LNCaP clone FGC (cell line): Measurements from ENCODE around the gene FAM83D.
"Not testable (repeated sequence)": the region's sequence is repeated elsewhere in the genome, so short reads cannot be mapped to it uniquely, and the experiment has no call there.

Source experiments
- DNase-seq: peaks from one replicate; pipeline ENCODE4 v3.0.0-alpha.2; 2011; ENCODE audit warnings: low read depth
- H3K4me3 ChIP-seq: 2 replicates; pipeline ENCODE4 v1.5.1; 2011; ENCODE audit warnings: mild to moderate bottlenecking, low read depth, low read length, control low read depth
- TF ChIP-seq, protein P1 (sequence below): IDR thresholded peaks from 2 replicates; pipeline ENCODE4 v1.5.1; 2012; ENCODE audit warnings: mild to moderate bottlenecking; ENCODE audit not compliant: control insufficient read depth, insufficient read depth; ENCODE audit errors: extremely low read depth

The FAM83D gene

DNA sequence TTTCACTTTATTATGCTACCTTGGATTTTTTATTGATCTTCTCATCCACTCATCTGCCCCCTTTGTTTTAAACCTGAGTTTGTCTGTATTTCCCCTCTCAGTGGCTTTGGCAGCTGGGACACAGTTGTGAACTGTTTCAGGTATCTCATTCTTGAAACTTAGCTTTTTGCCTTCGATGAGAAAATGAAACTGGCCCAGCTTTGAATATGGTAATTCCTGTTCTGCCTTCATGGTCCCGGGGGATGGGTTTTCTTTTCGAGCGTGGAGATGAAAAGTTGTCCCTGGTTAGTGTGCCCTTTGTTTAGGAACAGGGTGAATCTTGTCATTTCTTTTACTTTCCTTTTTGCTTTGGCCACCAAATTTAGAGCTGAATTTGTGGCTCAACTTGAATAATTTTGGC is 61.6 kb downstream of the FAM83D start:
- TF ChIP-seq, protein P1, sequence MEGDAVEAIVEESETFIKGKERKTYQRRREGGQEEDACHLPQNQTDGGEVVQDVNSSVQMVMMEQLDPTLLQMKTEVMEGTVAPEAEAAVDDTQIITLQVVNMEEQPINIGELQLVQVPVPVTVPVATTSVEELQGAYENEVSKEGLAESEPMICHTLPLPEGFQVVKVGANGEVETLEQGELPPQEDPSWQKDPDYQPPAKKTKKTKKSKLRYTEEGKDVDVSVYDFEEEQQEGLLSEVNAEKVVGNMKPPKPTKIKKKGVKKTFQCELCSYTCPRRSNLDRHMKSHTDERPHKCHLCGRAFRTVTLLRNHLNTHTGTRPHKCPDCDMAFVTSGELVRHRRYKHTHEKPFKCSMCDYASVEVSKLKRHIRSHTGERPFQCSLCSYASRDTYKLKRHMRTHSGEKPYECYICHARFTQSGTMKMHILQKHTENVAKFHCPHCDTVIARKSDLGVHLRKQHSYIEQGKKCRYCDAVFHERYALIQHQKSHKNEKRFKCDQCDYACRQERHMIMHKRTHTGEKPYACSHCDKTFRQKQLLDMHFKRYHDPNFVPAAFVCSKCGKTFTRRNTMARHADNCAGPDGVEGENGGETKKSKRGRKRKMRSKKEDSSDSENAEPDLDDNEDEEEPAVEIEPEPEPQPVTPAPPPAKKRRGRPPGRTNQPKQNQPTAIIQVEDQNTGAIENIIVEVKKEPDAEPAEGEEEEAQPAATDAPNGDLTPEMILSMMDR = no peak
- H3K4me3 ChIP-seq = no peak overlapping the region
- DNase-seq = no peak

DNA sequence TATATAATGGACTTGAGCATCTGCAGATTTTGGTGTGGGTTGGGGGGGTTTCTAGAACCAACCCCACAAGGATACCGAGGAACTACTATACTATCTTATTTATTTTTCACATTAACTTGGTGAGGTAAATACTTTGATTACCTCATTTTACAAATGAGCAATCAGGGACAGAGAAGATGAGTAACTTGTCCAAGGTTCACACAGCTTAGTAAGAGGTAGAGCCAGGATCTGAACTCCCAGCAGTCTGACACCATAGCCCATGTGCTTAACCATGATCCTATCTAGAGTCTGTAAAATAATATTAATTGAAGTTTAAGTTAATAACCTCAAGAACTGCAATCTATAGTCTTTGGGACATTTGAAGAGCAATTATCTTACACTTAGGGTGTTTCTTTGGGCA is 64.5 kb downstream of the FAM83D start:
- DNase-seq = no peak
- H3K4me3 ChIP-seq = no peak overlapping the region
- TF ChIP-seq, protein P1 = no peak

DNA sequence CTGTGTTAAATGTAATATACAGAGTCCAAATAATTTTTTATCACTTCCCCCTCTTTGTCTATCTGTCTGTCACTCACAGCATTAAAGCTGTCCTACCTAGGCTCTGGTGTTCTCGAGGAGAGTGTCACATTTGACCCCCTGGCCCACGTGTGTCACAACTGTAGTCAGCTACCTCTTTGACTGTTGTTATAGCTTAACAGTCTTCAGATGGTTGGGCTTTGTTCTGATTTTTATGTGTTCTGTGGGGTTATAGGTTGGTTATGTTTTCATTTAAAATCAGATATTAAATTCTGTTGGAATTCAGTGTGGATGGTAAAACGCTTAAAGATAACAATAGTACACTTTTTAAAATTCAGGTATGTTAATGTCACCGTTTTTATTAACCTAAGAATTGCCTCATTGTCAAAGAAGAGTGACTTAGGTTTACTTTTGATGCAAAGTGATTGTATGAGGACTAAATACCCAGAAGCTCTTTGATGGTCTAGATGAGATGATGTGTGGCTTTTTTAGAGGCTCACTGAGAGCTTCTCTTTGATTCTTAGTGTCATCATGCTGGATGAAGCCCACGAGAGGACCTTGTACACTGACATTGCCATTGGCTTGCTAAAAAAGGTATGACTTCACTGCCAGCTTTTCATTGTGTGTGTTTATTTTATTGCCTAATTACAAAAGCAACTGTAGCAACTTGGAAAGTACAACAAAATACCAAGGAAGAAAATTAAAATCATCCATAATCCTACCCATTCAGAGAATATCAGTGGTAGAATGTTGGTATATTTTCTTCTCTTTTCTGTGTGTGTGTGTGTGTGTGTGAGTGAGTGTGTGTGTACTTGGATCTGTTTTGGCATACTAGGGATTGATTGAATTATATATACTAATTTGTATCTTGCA is 65.8 kb downstream of the FAM83D start:
- DNase-seq = no peak
- TF ChIP-seq, protein P1 = no peak
- H3K4me3 ChIP-seq = no peak overlapping the region

DNA sequence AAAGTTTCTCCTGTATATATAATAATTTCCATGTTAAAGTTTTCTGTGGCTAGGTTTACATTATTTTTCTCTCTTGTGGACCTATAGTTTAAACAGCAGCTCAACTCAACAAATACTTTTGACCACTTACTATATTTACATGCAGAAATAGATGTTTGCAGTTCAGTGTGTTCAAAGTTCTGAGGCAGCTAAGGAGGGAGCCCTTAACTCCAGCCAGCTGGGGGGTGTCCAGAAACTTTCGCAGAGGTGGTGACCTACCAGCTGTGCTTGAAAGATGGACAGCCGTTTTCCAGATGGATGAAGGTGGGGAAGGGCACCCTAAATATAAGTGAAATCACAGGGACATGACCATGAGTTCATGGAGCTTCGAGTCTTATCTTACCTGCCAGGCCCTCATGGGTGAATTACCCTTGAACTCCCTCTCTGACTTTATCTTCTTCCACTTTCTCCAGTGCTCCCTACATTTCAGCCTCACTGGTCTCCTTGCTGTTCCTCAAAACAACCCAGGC is 69.4 kb downstream of the FAM83D start:
- H3K4me3 ChIP-seq = no peak overlapping the region
- TF ChIP-seq, protein P1 = no peak
- DNase-seq = no peak

DNA sequence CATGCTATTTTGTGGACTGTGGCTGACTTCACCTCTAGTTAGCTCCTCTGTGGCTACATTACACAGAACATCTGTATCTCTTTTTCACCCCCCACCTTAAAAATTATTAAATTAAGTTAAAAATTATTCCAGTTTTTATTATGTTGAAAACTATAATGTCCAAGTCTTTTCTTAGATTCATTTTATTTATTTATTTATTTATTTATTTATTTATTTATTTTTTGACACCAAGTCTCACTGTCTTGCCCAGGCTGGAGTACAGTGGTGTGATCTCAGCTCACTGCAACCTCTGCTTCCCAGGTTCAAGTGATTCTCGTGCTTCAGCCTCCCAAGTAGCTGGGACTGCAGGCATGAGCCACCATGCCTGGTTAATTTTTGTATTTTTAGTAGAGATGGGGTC is 70.6 kb downstream of the FAM83D start:
- H3K4me3 ChIP-seq, DNase-seq: not testable (repeated sequence)

DNA sequence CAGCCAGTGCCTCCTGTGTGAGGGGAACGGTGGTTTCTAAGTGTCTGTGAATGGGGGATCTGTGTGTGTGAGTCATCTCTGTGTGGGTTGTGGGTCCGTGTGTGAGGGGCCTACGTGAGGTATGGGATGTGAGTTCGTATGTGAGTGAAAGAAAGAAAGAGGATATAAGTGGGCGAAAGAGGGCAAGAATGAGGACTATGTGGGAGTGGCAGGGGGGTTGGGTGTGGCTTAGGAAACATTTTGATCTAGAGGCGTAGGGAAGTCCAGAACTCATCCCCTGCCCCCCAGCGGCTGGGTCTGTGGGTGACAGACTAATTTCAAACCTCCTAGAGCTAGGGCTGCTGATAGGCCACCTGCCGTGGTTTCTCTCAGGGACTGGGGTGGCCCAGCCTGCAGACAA is 71.4 kb downstream of the FAM83D start:
- TF ChIP-seq, protein P1 = no peak
- no peak for DNase-seq
- no peak overlapping the region for H3K4me3 ChIP-seq

DNA sequence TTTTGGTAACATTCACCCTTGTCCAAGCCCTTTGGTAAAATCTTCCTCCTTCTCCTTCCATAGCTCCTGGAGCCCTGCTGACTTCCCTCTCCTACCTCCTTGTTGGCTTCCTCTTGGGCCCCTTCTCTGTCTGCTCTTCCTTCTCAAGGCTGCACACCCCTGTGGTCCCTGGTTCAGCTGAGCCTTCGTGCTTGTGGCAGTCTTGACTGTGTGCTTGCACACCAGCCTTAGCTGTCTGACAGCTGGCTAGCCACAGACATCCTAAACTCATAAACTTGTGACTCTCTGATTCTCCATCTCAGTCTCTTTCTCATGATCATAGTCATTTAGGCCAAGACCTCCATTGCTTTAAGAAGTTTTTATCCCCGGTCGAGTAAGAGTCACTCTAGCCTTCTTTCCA is 73.0 kb downstream of the FAM83D start:
- DNase-seq = no peak
- no peak overlapping the region for H3K4me3 ChIP-seq
- TF ChIP-seq, protein P1 = no peak
